ENCODE measurements around the gene FOXP4. TPM values are rescaled to one million over a fixed set of nuclear protein-coding genes. Genes with fewer than 3 reads are reported as not detected.

FOXP4 gene
- total RNA-seq, 1 donor from 2014 or later, result 91.0 TPM

GRCh38 chr6:41557335-41557734, 11.2 kb downstream of the FOXP4 start:
- Mint-ChIP-seq H3K36me3 (peaks cover 5% of the 10 kb centered on the region), H3K9me3 (no peaks in the 10 kb centered on the region), H3K27me3 (ENCODE audit: low read depth) (no peaks in the 10 kb centered on the region), H3K27ac (no peak overlapping the region), H3K4me3 (no peak overlapping the region), H3K4me1 (peaks cover 34% of the 10 kb centered on the region)
- TF ChIP-seq CTCF (IDR thresholded peaks at IDR 0.05; ENCODE audit: unreplicated experiment), result no peak
- DNase-seq (ENCODE audit: low spot score in 2 of 2, unreplicated experiment in 2 of 2), result no peak

- Mint-ChIP-seq H3K27me3 (ENCODE audit: low read depth) (no peaks in the 10 kb centered on the region), H3K4me3 (no peak overlapping the region), H3K36me3 (peaks cover 5% of the 10 kb centered on the region), H3K9me3 (no peaks in the 10 kb centered on the region), H3K4me1 (peaks cover 41% of the 10 kb centered on the region), H3K27ac (no peak overlapping the region)
- no peak for DNase-seq (ENCODE audit: low spot score in 2 of 2, unreplicated experiment in 2 of 2)
- no peak for TF ChIP-seq CTCF (IDR thresholded peaks at IDR 0.05; ENCODE audit: unreplicated experiment)
Observed at GRCh38 chr6:41558033-41558807, 12.0 kb downstream of the FOXP4 start.

- no peak for DNase-seq (ENCODE audit: low spot score in 2 of 2, unreplicated experiment in 2 of 2)
- Mint-ChIP-seq H3K36me3 (peaks cover 10% of the 10 kb centered on the region), H3K9me3 (no peaks in the 10 kb centered on the region), H3K27ac (peak overlapping the region; percentile 87), H3K4me1 (peaks cover 38% of the 10 kb centered on the region), H3K27me3 (ENCODE audit: low read depth) (no peaks in the 10 kb centered on the region), H3K4me3 (peak overlapping the region; percentile 82)
- TF ChIP-seq CTCF (IDR thresholded peaks at IDR 0.05; ENCODE audit: unreplicated experiment), result no peak
Observed at GRCh38 chr6:41559655-41560427, 13.7 kb downstream of the FOXP4 start.

- Mint-ChIP-seq H3K9me3 (no peaks in the 10 kb centered on the region), H3K4me3 (peak overlapping the region; percentile 82), H3K27ac (peak overlapping the region; percentile 87), H3K4me1 (peaks cover 33% of the 10 kb centered on the region), H3K36me3 (peaks cover 12% of the 10 kb centered on the region), H3K27me3 (ENCODE audit: low read depth) (no peaks in the 10 kb centered on the region)
- DNase-seq (ENCODE audit: low spot score in 2 of 2, unreplicated experiment in 2 of 2), result peak in 1 of 2 experiments; percentile 65
- no peak for TF ChIP-seq CTCF (IDR thresholded peaks at IDR 0.05; ENCODE audit: unreplicated experiment)
Observed at GRCh38 chr6:41560431-41561192, 14.4 kb downstream of the FOXP4 start.

GRCh38 chr6:41561416-41561815, 15.2 kb downstream of the FOXP4 start:
- H3K9me3 Mint-ChIP-seq, result no peaks in the 10 kb centered on the region
- peaks cover 14% of the 10 kb centered on the region for H3K36me3 Mint-ChIP-seq
- H3K4me3 Mint-ChIP-seq, result no peak overlapping the region
- H3K4me1 Mint-ChIP-seq, result peaks cover 29% of the 10 kb centered on the region
- H3K27ac Mint-ChIP-seq, result peak overlapping the region; percentile 24
- DNase-seq (ENCODE audit: low spot score in 2 of 2, unreplicated experiment in 2 of 2), result no peak
- no peak for TF ChIP-seq CTCF (IDR thresholded peaks at IDR 0.05; ENCODE audit: unreplicated experiment)
- H3K27me3 Mint-ChIP-seq (ENCODE audit: low read depth), result no peaks in the 10 kb centered on the region

Measured in mesothelial cell of epicardium (in vitro differentiated cells).